ENCODE measurements around the gene NFKB1. TPM values are rescaled to one million over a fixed set of nuclear protein-coding genes. Genes with fewer than 3 reads are reported as not detected.

NFKB1 gene
- total and polyA plus RNA-seq, 9 of the 15 experiments (the other 6 are each of a cell fraction or from before 2014, with no cell fraction given) = 2.4 to 14.5 (median 10.3) TPM

DNA sequence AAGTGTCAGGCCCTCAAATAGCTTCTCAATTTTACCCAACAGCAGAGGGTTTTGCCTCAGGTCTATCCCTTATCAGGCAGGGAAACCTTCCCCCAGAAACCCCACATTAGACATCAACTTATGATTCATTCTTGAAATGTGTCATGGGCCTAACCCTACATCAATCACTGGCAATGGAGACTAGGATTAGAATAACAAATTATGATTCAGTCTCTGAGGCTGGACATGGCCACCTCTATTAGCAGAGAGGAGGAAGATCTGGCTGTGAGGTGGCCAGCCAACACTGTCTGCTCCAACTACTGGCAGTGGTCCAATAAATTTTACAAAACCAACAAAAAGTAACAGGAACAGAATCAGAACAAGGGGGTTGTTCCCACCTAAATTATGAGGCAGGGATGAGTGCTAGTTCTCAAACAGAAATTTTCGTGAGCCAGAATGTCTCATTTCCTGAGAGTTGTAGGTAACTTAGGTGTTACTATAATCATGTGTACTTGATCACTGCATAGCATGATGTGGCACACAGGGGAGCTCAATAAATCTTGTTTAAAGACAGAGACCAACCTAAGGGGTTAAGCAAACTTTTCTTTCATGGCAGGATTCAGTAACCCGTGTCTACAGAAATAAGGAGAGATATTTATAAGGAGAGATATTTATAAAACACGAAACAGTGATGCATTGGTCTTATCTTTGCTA, 126.8 kb downstream of the NFKB1 start (continued):
- TF ChIP-seq, protein P1, sequence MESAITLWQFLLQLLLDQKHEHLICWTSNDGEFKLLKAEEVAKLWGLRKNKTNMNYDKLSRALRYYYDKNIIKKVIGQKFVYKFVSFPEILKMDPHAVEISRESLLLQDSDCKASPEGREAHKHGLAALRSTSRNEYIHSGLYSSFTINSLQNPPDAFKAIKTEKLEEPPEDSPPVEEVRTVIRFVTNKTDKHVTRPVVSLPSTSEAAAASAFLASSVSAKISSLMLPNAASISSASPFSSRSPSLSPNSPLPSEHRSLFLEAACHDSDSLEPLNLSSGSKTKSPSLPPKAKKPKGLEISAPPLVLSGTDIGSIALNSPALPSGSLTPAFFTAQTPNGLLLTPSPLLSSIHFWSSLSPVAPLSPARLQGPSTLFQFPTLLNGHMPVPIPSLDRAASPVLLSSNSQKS (CRISPR knock-in tag; IDR thresholded peaks at IDR 0.05) = no peak
- TF ChIP-seq ZNF707 (CRISPR knock-in tag; conservative IDR thresholded peaks at IDR 0.05) (no peak), CSDE1 (IDR thresholded peaks at IDR 0.05) (no peak), CREB1 (IDR thresholded peaks at IDR 0.05) (no peak), CREB1 (CRISPR knock-in tag; IDR thresholded peaks at IDR 0.05) (no peak), ZBTB1 (CRISPR knock-in tag; IDR thresholded peaks at IDR 0.05; ENCODE audit: borderline replicate concordance, low read depth) (no peak), ZNF239 (CRISPR knock-in tag; IDR thresholded peaks at IDR 0.05) (no peak), TGIF2 (CRISPR knock-in tag; IDR thresholded peaks at IDR 0.05) (no peak), ERF (CRISPR knock-in tag; IDR thresholded peaks at IDR 0.05) (no peak), C11orf30 (IDR thresholded peaks at IDR 0.05; ENCODE audit: low read depth) (no peak), SMAD3 (CRISPR knock-in tag; conservative IDR thresholded peaks at IDR 0.05) (no peak), GTF2E2 (tag; IDR thresholded peaks at IDR 0.05) (no peak), KDM1A (IDR thresholded peaks at IDR 0.05) (peak; percentile 55 to 68; a peak in 3 of 4 replicates), TOE1 (IDR thresholded peaks at IDR 0.05; ENCODE audit: borderline replicate concordance) (no peak), TOE1 (CRISPR knock-in tag; IDR thresholded peaks at IDR 0.05; ENCODE audit: borderline replicate concordance, low read depth) (no peak), HNRNPH1 (optimal IDR thresholded peaks at IDR 0.05; ENCODE audit: low read depth, low read length) (no peak), CBFA2T3 (IDR thresholded peaks at IDR 0.05) (peak; percentile 69), TEAD1 (CRISPR knock-in tag; IDR thresholded peaks at IDR 0.05) (no peak)
- TF ChIP-seq, protein P2, sequence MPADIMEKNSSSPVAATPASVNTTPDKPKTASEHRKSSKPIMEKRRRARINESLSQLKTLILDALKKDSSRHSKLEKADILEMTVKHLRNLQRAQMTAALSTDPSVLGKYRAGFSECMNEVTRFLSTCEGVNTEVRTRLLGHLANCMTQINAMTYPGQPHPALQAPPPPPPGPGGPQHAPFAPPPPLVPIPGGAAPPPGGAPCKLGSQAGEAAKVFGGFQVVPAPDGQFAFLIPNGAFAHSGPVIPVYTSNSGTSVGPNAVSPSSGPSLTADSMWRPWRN (IDR thresholded peaks at IDR 0.05; ENCODE audit: low read depth) = no peak
- TF ChIP-seq, protein P3, sequence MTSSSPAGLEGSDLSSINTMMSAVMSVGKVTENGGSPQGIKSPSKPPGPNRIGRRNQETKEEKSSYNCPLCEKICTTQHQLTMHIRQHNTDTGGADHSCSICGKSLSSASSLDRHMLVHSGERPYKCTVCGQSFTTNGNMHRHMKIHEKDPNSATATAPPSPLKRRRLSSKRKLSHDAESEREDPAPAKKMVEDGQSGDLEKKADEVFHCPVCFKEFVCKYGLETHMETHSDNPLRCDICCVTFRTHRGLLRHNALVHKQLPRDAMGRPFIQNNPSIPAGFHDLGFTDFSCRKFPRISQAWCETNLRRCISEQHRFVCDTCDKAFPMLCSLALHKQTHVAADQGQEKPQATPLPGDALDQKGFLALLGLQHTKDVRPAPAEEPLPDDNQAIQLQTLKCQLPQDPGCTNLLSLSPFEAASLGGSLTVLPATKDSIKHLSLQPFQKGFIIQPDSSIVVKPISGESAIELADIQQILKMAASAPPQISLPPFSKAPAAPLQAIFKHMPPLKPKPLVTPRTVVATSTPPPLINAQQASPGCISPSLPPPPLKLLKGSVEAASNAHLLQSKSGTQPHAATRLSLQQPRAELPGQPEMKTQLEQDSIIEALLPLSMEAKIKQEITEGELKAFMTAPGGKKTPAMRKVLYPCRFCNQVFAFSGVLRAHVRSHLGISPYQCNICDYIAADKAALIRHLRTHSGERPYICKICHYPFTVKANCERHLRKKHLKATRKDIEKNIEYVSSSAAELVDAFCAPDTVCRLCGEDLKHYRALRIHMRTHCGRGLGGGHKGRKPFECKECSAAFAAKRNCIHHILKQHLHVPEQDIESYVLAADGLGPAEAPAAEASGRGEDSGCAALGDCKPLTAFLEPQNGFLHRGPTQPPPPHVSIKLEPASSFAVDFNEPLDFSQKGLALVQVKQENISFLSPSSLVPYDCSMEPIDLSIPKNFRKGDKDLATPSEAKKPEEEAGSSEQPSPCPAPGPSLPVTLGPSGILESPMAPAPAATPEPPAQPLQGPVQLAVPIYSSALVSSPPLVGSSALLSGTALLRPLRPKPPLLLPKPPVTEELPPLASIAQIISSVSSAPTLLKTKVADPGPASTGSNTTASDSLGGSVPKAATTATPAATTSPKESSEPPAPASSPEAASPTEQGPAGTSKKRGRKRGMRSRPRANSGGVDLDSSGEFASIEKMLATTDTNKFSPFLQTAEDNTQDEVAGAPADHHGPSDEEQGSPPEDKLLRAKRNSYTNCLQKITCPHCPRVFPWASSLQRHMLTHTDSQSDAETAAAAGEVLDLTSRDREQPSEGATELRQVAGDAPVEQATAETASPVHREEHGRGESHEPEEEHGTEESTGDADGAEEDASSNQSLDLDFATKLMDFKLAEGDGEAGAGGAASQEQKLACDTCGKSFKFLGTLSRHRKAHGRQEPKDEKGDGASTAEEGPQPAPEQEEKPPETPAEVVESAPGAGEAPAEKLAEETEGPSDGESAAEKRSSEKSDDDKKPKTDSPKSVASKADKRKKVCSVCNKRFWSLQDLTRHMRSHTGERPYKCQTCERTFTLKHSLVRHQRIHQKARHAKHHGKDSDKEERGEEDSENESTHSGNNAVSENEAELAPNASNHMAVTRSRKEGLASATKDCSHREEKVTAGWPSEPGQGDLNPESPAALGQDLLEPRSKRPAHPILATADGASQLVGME (CRISPR knock-in tag; IDR thresholded peaks at IDR 0.05) = no peak
- TF ChIP-seq, protein P4, sequence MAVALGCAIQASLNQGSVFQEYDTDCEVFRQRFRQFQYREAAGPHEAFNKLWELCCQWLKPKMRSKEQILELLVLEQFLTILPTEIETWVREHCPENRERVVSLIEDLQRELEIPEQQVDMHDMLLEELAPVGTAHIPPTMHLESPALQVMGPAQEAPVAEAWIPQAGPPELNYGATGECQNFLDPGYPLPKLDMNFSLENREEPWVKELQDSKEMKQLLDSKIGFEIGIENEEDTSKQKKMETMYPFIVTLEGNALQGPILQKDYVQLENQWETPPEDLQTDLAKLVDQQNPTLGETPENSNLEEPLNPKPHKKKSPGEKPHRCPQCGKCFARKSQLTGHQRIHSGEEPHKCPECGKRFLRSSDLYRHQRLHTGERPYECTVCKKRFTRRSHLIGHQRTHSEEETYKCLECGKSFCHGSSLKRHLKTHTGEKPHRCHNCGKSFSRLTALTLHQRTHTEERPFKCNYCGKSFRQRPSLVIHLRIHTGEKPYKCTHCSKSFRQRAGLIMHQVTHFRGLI (CRISPR knock-in tag; IDR thresholded peaks at IDR 0.05) = no peak

All from K562 (cell line).